GM23248 (cell line): ENCODE data around the gene STAT5A. TPM values are rescaled to one million over a fixed set of nuclear protein-coding genes. Genes with fewer than 3 reads are reported as not detected.
A peak's percentile ranks its signal among the peaks of the same experiment; 100 is the strongest.

Experiments
- DNase-seq: peaks from one replicate; pipeline ENCODE4 v3.0.0-alpha.2; 2015
- H2AFZ ChIP-seq: fragments of 200-600 bp; sonication (generic); 2 replicates; pipeline ENCODE4 v1.6.1; 2016; ENCODE audit warnings: antibody characterized with exemption
- H3F3A ChIP-seq: fragments of 200-600 bp; sonication (generic); 2 replicates; pipeline ENCODE4 v1.6.1; 2016; ENCODE audit warnings: mild to moderate bottlenecking, antibody characterized with exemption, mixed run types; ENCODE audit not compliant: insufficient read depth
- H3K27ac ChIP-seq: fragments of 200-600 bp; sonication (generic); 2 replicates; pipeline ENCODE4 v1.5.1; 2016; ENCODE audit warnings: mild to moderate bottlenecking
- H3K27me3 ChIP-seq: fragments of 200-600 bp; sonication (generic); replicated peaks from 2 replicates; pipeline ENCODE4 v1.6.1; 2016; ENCODE audit warnings: mild to moderate bottlenecking; ENCODE audit not compliant: insufficient read depth
- H3K36me3 ChIP-seq: fragments of 200-600 bp; sonication (generic); 2 replicates; pipeline ENCODE4 v1.6.1; 2016; ENCODE audit warnings: low read depth, mild to moderate bottlenecking
- H3K4me1 ChIP-seq: fragments of 200-600 bp; sonication (generic); 2 replicates; pipeline ENCODE4 v1.6.1; 2016; ENCODE audit warnings: mild to moderate bottlenecking; ENCODE audit not compliant: insufficient read depth
- H3K4me2 ChIP-seq: fragments of 200-600 bp; sonication (generic); one replicate; pipeline ENCODE4 v1.6.1; 2016; ENCODE audit warnings: mild to moderate bottlenecking; ENCODE audit not compliant: unreplicated experiment
- H3K4me3 ChIP-seq: fragments of 200-600 bp; sonication (generic); 2 replicates; pipeline ENCODE4 v1.5.1; 2016; ENCODE audit warnings: mild to moderate bottlenecking
- H3K79me2 ChIP-seq: fragments of 200-600 bp; sonication (generic); 2 replicates; pipeline ENCODE4 v1.6.1; 2016; ENCODE audit warnings: mild to moderate bottlenecking; ENCODE audit not compliant: insufficient read depth
- H3K9ac ChIP-seq: fragments of 200-600 bp; sonication (generic); 2 replicates; pipeline ENCODE4 v1.6.1; 2016; ENCODE audit warnings: mild to moderate bottlenecking
- H3K9me2 ChIP-seq: fragments of 200-600 bp; sonication (generic); 2 replicates; pipeline ENCODE4 v1.6.1; 2016; ENCODE audit warnings: mixed run types, mild to moderate bottlenecking, moderate library complexity; ENCODE audit not compliant: insufficient read depth
- H3K9me3 ChIP-seq: fragments of 200-600 bp; sonication (generic); one replicate; pipeline ENCODE4 v1.6.1; 2017; ENCODE audit warnings: low read depth
- H4K20me1 ChIP-seq: fragments of 200-600 bp; sonication (generic); 2 replicates; pipeline ENCODE4 v1.6.0; 2016; ENCODE audit not compliant: insufficient read depth
- EZH2 ChIP-seq: fragments of 200-600 bp; sonication (generic); IDR thresholded peaks from 2 replicates; pipeline ENCODE4 v1.6.1; 2018; ENCODE audit warnings: antibody characterized with exemption, mild to moderate bottlenecking; ENCODE audit not compliant: insufficient read depth, poor library complexity, severe bottlenecking
- EZH2phosphoT487 ChIP-seq: fragments of 200-600 bp; sonication (generic); IDR thresholded peaks from 2 replicates; pipeline ENCODE4 v1.6.1; 2018; ENCODE audit warnings: antibody characterized with exemption, moderate library complexity, mild to moderate bottlenecking, low read depth; ENCODE audit not compliant: insufficient read depth
- WGBS, 2 experiments: methylation state at CpG; one replicate each; pipeline ENCODE4 v1.1.6; 2015 to 2017; ENCODE audit warnings: low lambda C conversion rate in 2 of 2, low coverage in 1 of 2; ENCODE audit errors: missing lambda C conversion rate in 2 of 2; 5-methylcytosine and 5-hydroxymethylcytosine counted together
- in situ Hi-C: fragments of 300-500 bp; cut with MboI; formaldehyde crosslinking; loops from 2 replicates; pipeline ENCODE4 v1.15.0; 2020
- polyA plus RNA-seq: library from polyadenylated mRNA; unstranded; fragments of >200 nt; fragmentation: Nextera tagmentation; extraction: Ambion mirVana; gene quantifications from 2 replicates; pipeline ENCODE4 v1.2.1, GENCODE V29; 2016
- total RNA-seq: library from RNA; depleted of rRNA; stranded (reverse); fragments of >200 nt; shearing (Covaris generic); gene quantifications from 2 replicates; pipeline ENCODE4 v1.2.3, GENCODE V29; 2014

STAT5A gene
- total and polyA plus RNA-seq, 2 experiments from 2014 or later: 6.8 to 26.3 TPM

DNA sequence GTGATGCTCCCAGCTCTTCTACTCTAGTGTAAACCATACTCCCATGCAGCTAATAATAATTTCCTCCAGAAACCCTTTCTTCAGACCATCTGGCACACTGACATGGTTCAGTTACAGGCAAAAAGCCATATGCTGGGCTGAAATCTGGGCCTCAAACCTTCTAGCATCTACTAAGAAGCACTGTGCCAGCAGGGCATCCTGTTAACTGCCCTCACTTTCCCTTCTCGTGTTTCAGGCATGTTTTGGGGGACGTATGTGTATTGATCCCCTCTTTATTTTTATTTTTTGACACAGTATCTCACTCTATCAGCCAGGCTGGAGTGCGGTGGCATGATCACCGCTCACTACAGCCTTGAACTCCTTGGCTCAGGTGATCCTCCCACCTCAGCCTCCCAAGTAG lies 33.3 kb downstream of the STAT5A start:
- no peak overlapping the region for H2AFZ ChIP-seq
- no peak overlapping the region for H3K9ac ChIP-seq
- H3K4me1 ChIP-seq: peaks cover 18% of the 10 kb centered on the region
- in situ Hi-C loops: loop anchor here (10.0 kb wide), 2 partner anchors 83 to 203 kb away; no protein-coding TSS in a partner anchor
- no peak overlapping the region for H3K4me2 ChIP-seq
- no peak overlapping the region for H3K4me3 ChIP-seq
- DNase-seq: no peak
- H3F3A ChIP-seq: peaks cover 28% of the 10 kb centered on the region
- 71 to 76% methylated on average over 4 of the region's 4 CpGs for WGBS, 2 experiments
- peaks cover 27% of the 10 kb centered on the region for H3K36me3 ChIP-seq
- no peak for TF ChIP-seq EZH2
- no peak for TF ChIP-seq EZH2phosphoT487
- H4K20me1 ChIP-seq: no peaks in the 10 kb centered on the region
- no peaks in the 10 kb centered on the region for H3K9me2 ChIP-seq
- H3K9me3 ChIP-seq: no peaks in the 10 kb centered on the region
- no peak overlapping the region for H3K27ac ChIP-seq
- H3K79me2 ChIP-seq: peaks cover 47% of the 10 kb centered on the region
- H3K27me3 ChIP-seq: no peaks in the 10 kb centered on the region

DNA sequence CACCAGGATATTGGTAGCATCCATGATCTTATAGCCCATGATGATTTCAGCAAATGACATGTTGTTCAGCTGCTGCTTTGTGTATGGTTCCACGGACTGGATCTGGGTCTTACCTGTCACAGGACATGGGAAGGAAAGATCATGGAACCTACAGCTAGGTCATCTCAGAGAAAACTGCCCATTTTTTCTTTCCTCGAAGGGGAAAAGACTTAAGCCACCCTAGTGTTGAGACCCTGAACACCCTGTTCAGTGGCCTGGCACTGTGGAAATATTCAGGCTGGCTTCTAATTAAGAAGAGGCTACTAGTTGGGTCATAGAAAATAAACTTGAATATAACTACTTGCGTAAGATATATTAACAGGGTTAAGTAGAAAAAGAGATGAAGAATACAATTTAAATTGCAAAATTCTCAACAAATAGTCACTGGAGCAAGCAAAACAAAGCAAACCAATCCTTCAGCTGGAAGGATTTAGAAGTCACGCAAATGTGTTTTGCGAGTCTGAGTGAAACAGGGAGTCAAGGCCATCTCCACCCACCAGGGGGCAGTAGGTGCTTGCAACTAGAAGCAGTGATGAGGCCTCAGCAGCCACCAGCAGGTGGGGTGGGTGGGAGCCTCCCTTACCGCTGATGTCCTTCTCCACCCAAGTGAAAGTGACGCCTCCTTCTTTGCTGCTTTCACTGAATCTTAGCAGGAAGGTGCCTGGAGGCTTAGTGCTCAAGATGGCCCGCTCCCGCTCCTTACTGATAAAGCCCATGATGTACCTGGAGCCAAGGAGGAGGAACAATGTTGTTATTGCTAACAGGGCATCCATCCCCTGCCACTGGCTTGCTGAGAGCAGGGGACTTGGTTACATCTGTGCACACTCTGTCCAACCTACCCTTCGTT lies 34.3 kb downstream of the STAT5A start:
- H3K4me1 ChIP-seq: peaks cover 18% of the 10 kb centered on the region
- no peaks in the 10 kb centered on the region for H4K20me1 ChIP-seq
- no peaks in the 10 kb centered on the region for H3K9me3 ChIP-seq
- H3K9me2 ChIP-seq: no peaks in the 10 kb centered on the region
- H3K27me3 ChIP-seq: no peaks in the 10 kb centered on the region
- no peak overlapping the region for H3K4me2 ChIP-seq
- peak overlapping the region; percentile 58 for H3K27ac ChIP-seq
- in situ Hi-C loops: loop anchor here (10.0 kb wide), 2 partner anchors 82 to 202 kb away; no protein-coding TSS in a partner anchor
- WGBS, 2 experiments: 34% methylated on average over 10 of the region's 10 CpGs
- H3K9ac ChIP-seq: peak overlapping the region; percentile 44
- DNase-seq: peak; percentile 93
- no peak overlapping the region for H3K4me3 ChIP-seq
- TF ChIP-seq EZH2phosphoT487 (no peak), EZH2 (no peak)
- peaks cover 28% of the 10 kb centered on the region for H3F3A ChIP-seq
- H3K36me3 ChIP-seq: peaks cover 26% of the 10 kb centered on the region
- no peak overlapping the region for H2AFZ ChIP-seq
- H3K79me2 ChIP-seq: peaks cover 55% of the 10 kb centered on the region

DNA sequence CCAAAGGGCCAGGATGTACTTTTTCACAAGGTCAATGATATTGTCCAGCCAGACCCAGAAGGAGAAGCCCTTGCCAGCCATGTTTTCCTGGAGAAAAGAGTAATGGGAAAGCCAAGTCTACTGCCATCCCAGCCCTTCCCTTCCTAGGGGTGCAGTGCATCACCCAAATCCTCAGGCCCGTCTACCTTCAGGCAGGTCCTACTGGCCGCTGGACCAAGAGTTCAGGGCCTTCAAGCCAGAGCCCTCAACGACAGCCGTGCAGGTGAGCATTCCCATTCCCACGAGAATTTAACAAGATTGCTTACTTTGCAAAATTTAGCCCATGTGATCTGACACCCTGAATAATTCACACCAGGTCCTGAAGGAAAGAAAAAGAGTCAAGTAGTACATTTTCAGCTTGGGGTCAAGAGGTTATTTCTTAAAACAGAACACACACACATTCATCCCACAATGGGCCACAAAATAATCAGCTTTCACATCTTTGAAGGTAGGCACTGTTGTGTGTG lies 35.0 kb downstream of the STAT5A start:
- Histone ChIP-seq H3K27ac (peak overlapping the region; percentile 18; the same call in 1 of the 2 replicates), H3K9ac (no peak overlapping the region)

GRCh38 chr17:42325026-42325425 lies 36.7 kb downstream of the STAT5A start:
- H3K9me2 ChIP-seq: no peaks in the 10 kb centered on the region
- peaks cover 34% of the 10 kb centered on the region for H3K36me3 ChIP-seq

More for the DNA sequence above, 35.0 kb downstream of the STAT5A start:
- Histone ChIP-seq H3K27me3 (no peaks in the 10 kb centered on the region), H3K4me2 (no peak overlapping the region), H3K79me2 (peaks cover 50% of the 10 kb centered on the region), H3K36me3 (peaks cover 26% of the 10 kb centered on the region), H3F3A (peaks cover 30% of the 10 kb centered on the region), H4K20me1 (no peaks in the 10 kb centered on the region), H3K9me3 (no peaks in the 10 kb centered on the region), H3K4me3 (no peak overlapping the region), H2AFZ (no peak overlapping the region), H3K4me1 (peaks cover 18% of the 10 kb centered on the region), H3K9me2 (no peaks in the 10 kb centered on the region)
- TF ChIP-seq EZH2 (no peak), EZH2phosphoT487 (no peak)
- no peak for DNase-seq
- WGBS, 2 experiments: 74 to 75% methylated on average over 5 of the region's 5 CpGs
- in situ Hi-C loops: loop anchor here (10.0 kb wide), 2 partner anchors 81 to 201 kb away; no protein-coding TSS in a partner anchor

More at GRCh38 chr17:42325026-42325425, 36.7 kb downstream of the STAT5A start:
- peak overlapping the region; percentile 88 for H3K27ac ChIP-seq
- no peak for TF ChIP-seq EZH2phosphoT487
- TF ChIP-seq EZH2: no peak
- no peak overlapping the region for H3K4me3 ChIP-seq
- in situ Hi-C loops: loop anchor here (10.0 kb wide), 2 partner anchors 80 to 200 kb away; no protein-coding TSS in a partner anchor
- H3K9ac ChIP-seq: peak overlapping the region; percentile 64
- H4K20me1 ChIP-seq: no peaks in the 10 kb centered on the region
- H3K27me3 ChIP-seq: no peaks in the 10 kb centered on the region
- peaks cover 48% of the 10 kb centered on the region for H3F3A ChIP-seq
- H3K9me3 ChIP-seq: no peaks in the 10 kb centered on the region
- H3K4me1 ChIP-seq: peaks cover 33% of the 10 kb centered on the region
- H3K4me2 ChIP-seq: peak overlapping the region; percentile 19
- WGBS, 2 experiments: 18 to 21% methylated on average over 7 of the region's 7 CpGs
- no peak overlapping the region for H2AFZ ChIP-seq
- DNase-seq: peak; percentile 99
- peaks cover 42% of the 10 kb centered on the region for H3K79me2 ChIP-seq
